Vagina (tissue), 2 donors: Measurements from ENCODE around the gene TMC1. TPM values are rescaled to one million over a fixed set of nuclear protein-coding genes. Genes with fewer than 3 reads are reported as not detected.

ENCODE experiments used
- DNase-seq, 2 donors: peaks; one replicate each; pipeline ENCODE4 v3.0.0-alpha.2; 2017; ENCODE audit errors: extremely low spot score in 2 of 2
- H3K27ac ChIP-seq: fragments of 200-600 bp; sonication (generic); one replicate; pipeline ENCODE4 v1.5.1; 2019
- H3K27me3 ChIP-seq: fragments of 200-600 bp; sonication (generic); one replicate; pipeline ENCODE4 v1.5.1; 2019
- H3K36me3 ChIP-seq, 2 donors: fragments of 200-600 bp; sonication (generic); one replicate each; pipeline ENCODE4 v1.5.1; 2017 to 2019
- H3K4me1 ChIP-seq: fragments of 200-600 bp; sonication (generic); one replicate; pipeline ENCODE4 v1.5.1; 2019
- H3K4me3 ChIP-seq, 2 donors: fragments of 200-600 bp; sonication (generic); 1 replicate in 1 of 2; 2 replicates in 1 of 2; pipeline ENCODE4 v1.5.1; 2016 to 2019
- H3K9me3 ChIP-seq: fragments of 200-600 bp; sonication (generic); one replicate; pipeline ENCODE4 v1.5.1; 2019
- CTCF ChIP-seq, 3 experiments: fragments of 450-650 bp in 2 of 3; fragments of 200-600 bp in 1 of 3; sonication (generic) in 1 of 3; IDR thresholded peaks; one replicate each; pipeline ENCODE4 v1.5.1; 2017 to 2019; ENCODE audit warnings: antibody characterized with exemption in 3 of 3, mild to moderate bottlenecking in 2 of 3, moderate library complexity in 2 of 3
- POLR2A ChIP-seq, 2 donors: fragments of 450-650 bp; IDR thresholded peaks; one replicate each; pipeline ENCODE4 v1.6.1; 2017; ENCODE audit warnings: antibody characterized with exemption in 2 of 2, mild to moderate bottlenecking in 2 of 2, moderate library complexity in 2 of 2
- POLR2AphosphoS5 ChIP-seq, 2 donors: sonication (generic); formaldehyde crosslinking; IDR thresholded peaks; one replicate each; pipeline ENCODE4 v1.9.0; 2017; ENCODE audit warnings: antibody characterized with exemption in 2 of 2, mild to moderate bottlenecking in 2 of 2, low read depth in 1 of 2; ENCODE audit not compliant: insufficient read depth in 1 of 2
- intact Hi-C: fragments of 100-400 bp; cut with DNase I; formaldehyde crosslinking; loops from one replicate; pipeline ENCODE4 v1.15.1; 2023
- total RNA-seq: library from RNA; depleted of rRNA; stranded (reverse); fragments of >200 nt; gene quantifications from one replicate; pipeline ENCODE4 v1.2.3, GENCODE V29; 2016

Gene TMC1
- total RNA-seq, 1 donor from 2014 or later: not detected

- no peak overlapping the region for H3K4me3 ChIP-seq
- TF ChIP-seq POLR2AphosphoS5 (IDR thresholded peaks at IDR 0.05; ENCODE audit: insufficient read depth in 1 of 2, low read depth in 1 of 2) (no peak), CTCF (IDR thresholded peaks at IDR 0.05) (no peak), POLR2A (IDR thresholded peaks at IDR 0.05) (no peak)
- no peaks in the 10 kb centered on the region for H3K27me3 ChIP-seq
- H3K9me3 ChIP-seq: no peaks in the 10 kb centered on the region
- no peak overlapping the region for H3K27ac ChIP-seq
- intact Hi-C loops: no loop called here
- H3K36me3 ChIP-seq: no peaks in the 10 kb centered on the region
- DNase-seq: no peak
- H3K4me1 ChIP-seq: no peaks in the 10 kb centered on the region
Measured at GRCh38 chr9:72703574-72703973, 182.2 kb downstream of the TMC1 start.

GRCh38 chr9:72704688-72705375, 183.4 kb downstream of the TMC1 start:
- H3K27me3 ChIP-seq: no peaks in the 10 kb centered on the region
- intact Hi-C loops: no loop called here

GRCh38 chr9:72718503-72718902, 197.1 kb downstream of the TMC1 start:
- TF ChIP-seq POLR2AphosphoS5 (IDR thresholded peaks at IDR 0.05; ENCODE audit: insufficient read depth in 1 of 2, low read depth in 1 of 2) (no peak), POLR2A (IDR thresholded peaks at IDR 0.05) (no peak), CTCF (IDR thresholded peaks at IDR 0.05) (no peak)
- no peak overlapping the region for H3K4me3 ChIP-seq
- no peaks in the 10 kb centered on the region for H3K4me1 ChIP-seq
- H3K27me3 ChIP-seq: no peaks in the 10 kb centered on the region
- no peaks in the 10 kb centered on the region for H3K9me3 ChIP-seq
- no peaks in the 10 kb centered on the region for H3K36me3 ChIP-seq
- intact Hi-C loops: no loop called here
- DNase-seq: no peak
- no peak overlapping the region for H3K27ac ChIP-seq

More at GRCh38 chr9:72704688-72705375, 183.4 kb downstream of the TMC1 start:
- H3K4me3 ChIP-seq: no peak overlapping the region
- H3K4me1 ChIP-seq: no peaks in the 10 kb centered on the region
- no peak for TF ChIP-seq CTCF (IDR thresholded peaks at IDR 0.05)
- no peak for TF ChIP-seq POLR2A (IDR thresholded peaks at IDR 0.05)
- no peak for TF ChIP-seq POLR2AphosphoS5 (IDR thresholded peaks at IDR 0.05; ENCODE audit: insufficient read depth in 1 of 2, low read depth in 1 of 2)
- no peak for DNase-seq
- H3K36me3 ChIP-seq: no peaks in the 10 kb centered on the region
- H3K9me3 ChIP-seq: no peaks in the 10 kb centered on the region
- H3K27ac ChIP-seq: no peak overlapping the region

GRCh38 chr9:72721067-72721466, 199.7 kb downstream of the TMC1 start:
- intact Hi-C loops: loop anchor here (5.0 kb wide), 1 partner anchor 459 kb away; no protein-coding TSS in a partner anchor
- Histone ChIP-seq H3K4me1 (no peaks in the 10 kb centered on the region), H3K27me3 (no peaks in the 10 kb centered on the region), H3K27ac (no peak overlapping the region), H3K4me3 (no peak overlapping the region), H3K9me3 (no peaks in the 10 kb centered on the region), H3K36me3 (no peaks in the 10 kb centered on the region)
- no peak for TF ChIP-seq CTCF (IDR thresholded peaks at IDR 0.05)
- TF ChIP-seq POLR2AphosphoS5 (IDR thresholded peaks at IDR 0.05; ENCODE audit: insufficient read depth in 1 of 2, low read depth in 1 of 2): no peak
- no peak for TF ChIP-seq POLR2A (IDR thresholded peaks at IDR 0.05)
- no peak for DNase-seq

GRCh38 chr9:72726947-72727346, 205.5 kb downstream of the TMC1 start:
- H3K27me3 ChIP-seq: no peaks in the 10 kb centered on the region
- H3K27ac ChIP-seq: no peak overlapping the region
- TF ChIP-seq CTCF (IDR thresholded peaks at IDR 0.05) (no peak), POLR2AphosphoS5 (IDR thresholded peaks at IDR 0.05; ENCODE audit: insufficient read depth in 1 of 2, low read depth in 1 of 2) (no peak), POLR2A (IDR thresholded peaks at IDR 0.05) (no peak)
- no peaks in the 10 kb centered on the region for H3K9me3 ChIP-seq
- intact Hi-C loops: no loop called here
- no peak for DNase-seq
- H3K4me3 ChIP-seq: no peak overlapping the region
- no peaks in the 10 kb centered on the region for H3K36me3 ChIP-seq
- no peaks in the 10 kb centered on the region for H3K4me1 ChIP-seq
